ENCODE measurements around the gene ZNF101.

DNA sequence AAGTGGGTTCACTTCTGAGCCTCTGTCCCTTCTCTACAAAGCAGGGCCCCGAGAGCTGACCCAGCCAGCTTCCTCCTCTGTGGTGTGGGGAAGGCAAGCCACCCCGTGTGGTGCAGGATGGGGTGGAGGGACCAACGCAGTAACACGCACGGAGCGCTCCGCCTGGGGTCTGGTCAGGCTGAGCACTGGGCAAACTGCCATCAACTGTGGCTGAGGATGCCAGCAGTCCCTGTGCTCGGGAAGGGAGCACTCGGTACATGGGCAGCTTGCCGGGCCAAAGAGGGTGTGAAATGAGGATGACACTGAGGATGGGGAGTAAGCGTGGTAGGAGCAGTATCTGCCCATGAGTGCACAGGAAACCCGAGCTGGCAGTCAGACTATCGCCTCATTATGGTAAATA, 17.6 kb upstream of the ZNF101 start:
- TF ChIP-seq EZH2 (IDR thresholded peaks at IDR 0.05; ENCODE audit: borderline replicate concordance, low read depth, low read length, poor library complexity, severe bottlenecking), result no peak
- TF ChIP-seq, protein P1, sequence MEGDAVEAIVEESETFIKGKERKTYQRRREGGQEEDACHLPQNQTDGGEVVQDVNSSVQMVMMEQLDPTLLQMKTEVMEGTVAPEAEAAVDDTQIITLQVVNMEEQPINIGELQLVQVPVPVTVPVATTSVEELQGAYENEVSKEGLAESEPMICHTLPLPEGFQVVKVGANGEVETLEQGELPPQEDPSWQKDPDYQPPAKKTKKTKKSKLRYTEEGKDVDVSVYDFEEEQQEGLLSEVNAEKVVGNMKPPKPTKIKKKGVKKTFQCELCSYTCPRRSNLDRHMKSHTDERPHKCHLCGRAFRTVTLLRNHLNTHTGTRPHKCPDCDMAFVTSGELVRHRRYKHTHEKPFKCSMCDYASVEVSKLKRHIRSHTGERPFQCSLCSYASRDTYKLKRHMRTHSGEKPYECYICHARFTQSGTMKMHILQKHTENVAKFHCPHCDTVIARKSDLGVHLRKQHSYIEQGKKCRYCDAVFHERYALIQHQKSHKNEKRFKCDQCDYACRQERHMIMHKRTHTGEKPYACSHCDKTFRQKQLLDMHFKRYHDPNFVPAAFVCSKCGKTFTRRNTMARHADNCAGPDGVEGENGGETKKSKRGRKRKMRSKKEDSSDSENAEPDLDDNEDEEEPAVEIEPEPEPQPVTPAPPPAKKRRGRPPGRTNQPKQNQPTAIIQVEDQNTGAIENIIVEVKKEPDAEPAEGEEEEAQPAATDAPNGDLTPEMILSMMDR (conservative IDR thresholded peaks at IDR 0.05; ENCODE audit: low read depth, low read length), result no peak

Measured in A673 (cell line).